Caco-2 (cell line): ENCODE data around the gene HSD17B11. TPM values are rescaled to one million over a fixed set of nuclear protein-coding genes. Genes with fewer than 3 reads are reported as not detected.

Experiments used
- BruUV-seq: library from RNA; stranded (reverse); fragments of 400-500 nt; replicated peaks from 2 replicates; lab custom pipeline; 2021; lab: Mats Ljungman, UMichigan
- CTCF ChIA-PET: fragments of 300-600 bp; sonication (Branson Sonifier 250); formaldehyde crosslinking; loops from one replicate; lab custom pipeline; 2022; ENCODE audit warnings: antibody characterized with exemption; lab: Charles Lee
- POLR2A ChIA-PET: fragments of 300-600 bp; sonication (Branson Sonifier 250); formaldehyde crosslinking; loops from one replicate; lab custom pipeline; 2022; ENCODE audit warnings: antibody characterized with exemption; lab: Charles Lee
- DNase-seq, 2 experiments: peaks; one replicate each; pipeline versions ENCODE4 v3.0.0 to v3.0.0-alpha.2; 2020 to 2022
- H3K27me3 ChIP-seq: replicated peaks from 2 replicates; pipeline ENCODE4 v1.6.0; 2011; ENCODE audit warnings: low read length; ENCODE audit not compliant: control insufficient read depth, insufficient read depth
- H3K36me3 ChIP-seq: 2 replicates; pipeline ENCODE4 v1.5.1; 2011; ENCODE audit warnings: low read length; ENCODE audit not compliant: control insufficient read depth, insufficient read depth
- H3K4me1 ChIP-seq: fragments of 250-450 bp; sonication (Bioruptor Pico); 2 replicates; pipeline ENCODE4 v1.5.1; 2020; ENCODE audit warnings: mild to moderate bottlenecking
- H3K4me3 ChIP-seq: 2 replicates; pipeline ENCODE4 v1.5.1; 2011; ENCODE audit warnings: low read depth, mild to moderate bottlenecking, control low read depth, low read length
- H3K9me3 ChIP-seq: fragments of 250-450 bp; sonication (Bioruptor Pico); 2 replicates; pipeline ENCODE4 v1.5.1; 2020; ENCODE audit warnings: mild to moderate bottlenecking, moderate library complexity
- H3K27ac Mint-ChIP-seq: one replicate; pipeline ENCODE4 v1.8.0; 2022; ENCODE audit warnings: mixed read lengths; ENCODE audit not compliant: unreplicated experiment
- H3K27me3 Mint-ChIP-seq: one replicate; pipeline ENCODE4 v1.8.0; 2022; ENCODE audit warnings: mixed read lengths; ENCODE audit not compliant: insufficient read depth, unreplicated experiment
- H3K36me3 Mint-ChIP-seq: one replicate; pipeline ENCODE4 v1.8.0; 2022; ENCODE audit warnings: mild to moderate bottlenecking, mixed read lengths; ENCODE audit not compliant: insufficient read depth, unreplicated experiment
- H3K4me1 Mint-ChIP-seq: one replicate; pipeline ENCODE4 v1.8.0; 2022; ENCODE audit warnings: low read depth, mixed read lengths; ENCODE audit not compliant: unreplicated experiment
- H3K4me3 Mint-ChIP-seq: one replicate; pipeline ENCODE4 v1.8.0; 2022; ENCODE audit warnings: mild to moderate bottlenecking, moderate library complexity, mixed read lengths; ENCODE audit not compliant: unreplicated experiment
- H3K9me3 Mint-ChIP-seq: one replicate; pipeline ENCODE4 v1.8.0; 2022; ENCODE audit warnings: mixed read lengths; ENCODE audit not compliant: unreplicated experiment
- CTCF ChIP-seq, 2 experiments: fragments of 200-600 bp in 1 of 2; IDR thresholded peaks; 1 replicate in 1 of 2; 2 replicates in 1 of 2; pipeline versions ENCODE4 v1.5.1 to v1.8.0; 2011 to 2022; ENCODE audit warnings: antibody characterized with exemption in 1 of 2, control low read depth in 1 of 2, inconsistent platforms in 1 of 2, low read depth in 1 of 2, low read length in 1 of 2, mild to moderate bottlenecking in 1 of 2, moderate library complexity in 1 of 2; ENCODE audit not compliant: insufficient read depth in 1 of 2, severe bottlenecking in 1 of 2, unreplicated experiment in 1 of 2
- intact Hi-C: fragments of 100-400 bp; cut with micrococcal nuclease; formaldehyde crosslinking; loops from one replicate; pipeline ENCODE4 v1.10.0; 2022; ENCODE audit not compliant: unreplicated experiment
- total RNA-seq: library from RNA; stranded (reverse); gene quantifications from 2 replicates; pipeline ENCODE4 v1.2.3, GENCODE V29; 2022

Gene HSD17B11
- total RNA-seq, 1 experiment from 2014 or later, result 42.8 TPM

DNA sequence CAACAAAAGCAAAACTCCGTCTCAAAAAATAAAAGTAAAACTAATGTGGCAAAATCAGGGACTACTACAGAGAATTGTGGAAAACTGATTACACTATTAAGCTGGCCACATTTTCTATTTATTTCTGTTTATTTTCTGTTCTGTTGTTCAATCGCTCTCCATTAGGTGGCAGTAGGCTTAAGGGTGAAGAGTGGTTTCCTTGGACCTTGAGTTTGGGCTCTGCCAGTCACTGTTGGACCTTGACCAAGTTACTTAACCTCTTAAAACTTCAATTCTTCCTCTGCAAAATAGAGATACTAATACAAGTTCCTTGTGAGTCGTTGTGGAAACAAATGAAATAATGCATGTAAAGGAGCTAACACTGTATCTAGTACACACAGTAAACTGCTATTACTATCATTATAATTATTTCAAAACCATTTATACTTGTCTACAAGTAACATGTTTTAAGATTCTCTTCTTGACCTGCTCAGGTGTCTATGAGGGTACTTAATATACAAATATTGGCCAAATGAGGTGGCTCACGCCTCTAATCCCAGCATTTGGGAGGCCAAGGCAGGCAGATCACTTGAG lies 15.2 kb downstream of the HSD17B11 start:
- H3K4me3 ChIP-seq, result no peak overlapping the region
- no peaks in the 10 kb centered on the region for H3K27me3 Mint-ChIP-seq
- H3K4me1 Mint-ChIP-seq, result no peaks in the 10 kb centered on the region
- intact Hi-C loops, result loop anchor here (1.0 to 5.0 kb wide), 6 partner anchors 15 to 106 kb away; partner anchors contain the start of genes HSD17B11 and NUDT9
- ChIA-PET POLR2A (interaction anchor here (0.6 kb wide), 1 partner anchor 12 kb away, joined by 9 read pairs; no protein-coding TSS in a partner anchor), CTCF (interaction anchor here (0.5 to 1.1 kb wide), 4 partner anchors 13 to 91 kb away, joined by 3 to 6 read pairs (median 4); no protein-coding TSS in a partner anchor)
- H3K4me3 Mint-ChIP-seq, result no peak overlapping the region
- H3K4me1 ChIP-seq, result peaks cover 4% of the 10 kb centered on the region
- DNase-seq, result peak; percentile 44 to 56
- BruUV-seq, result no TSS peak
- H3K36me3 ChIP-seq, result no peaks in the 10 kb centered on the region
- no peaks in the 10 kb centered on the region for H3K27me3 ChIP-seq
- no peaks in the 10 kb centered on the region for H3K9me3 Mint-ChIP-seq
- TF ChIP-seq CTCF (IDR thresholded peaks at IDR 0.05; ENCODE audit: insufficient read depth in 1 of 2, low read depth in 1 of 2, low read length in 1 of 2, severe bottlenecking in 1 of 2, unreplicated experiment in 1 of 2), result peak; percentile 49 to 66
- no peaks in the 10 kb centered on the region for H3K9me3 ChIP-seq
- no peak overlapping the region for H3K27ac Mint-ChIP-seq
- peaks cover 38% of the 10 kb centered on the region for H3K36me3 Mint-ChIP-seq

DNA sequence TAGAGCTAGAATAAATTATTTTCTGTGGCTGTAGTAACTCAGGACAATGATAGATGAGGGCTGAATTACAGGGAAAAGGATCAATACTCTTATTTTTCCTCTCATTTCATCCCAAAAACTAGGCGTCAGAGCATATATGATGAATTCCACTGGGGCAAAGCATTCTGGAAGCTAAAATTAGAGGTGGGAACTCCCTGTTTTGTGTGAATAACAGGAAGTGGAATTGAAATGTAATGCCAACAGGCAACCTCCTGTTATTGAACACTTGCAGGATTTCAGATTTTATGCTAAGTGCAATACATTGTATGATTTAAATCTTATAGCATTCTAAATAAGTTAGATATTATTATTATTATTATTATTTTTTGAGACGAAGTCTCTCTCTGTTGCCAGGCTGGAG lies 20.9 kb downstream of the HSD17B11 start:
- POLR2A ChIA-PET, result no interaction called here
- Mint-ChIP-seq H3K4me1 (peaks cover 18% of the 10 kb centered on the region), H3K36me3 (peaks cover 31% of the 10 kb centered on the region), H3K27ac (no peak overlapping the region), H3K27me3 (no peaks in the 10 kb centered on the region), H3K9me3 (no peaks in the 10 kb centered on the region), H3K4me3 (no peak overlapping the region)
- DNase-seq, result no peak
- Histone ChIP-seq H3K36me3 (no peaks in the 10 kb centered on the region), H3K4me1 (peaks cover 17% of the 10 kb centered on the region), H3K27me3 (no peaks in the 10 kb centered on the region), H3K9me3 (no peaks in the 10 kb centered on the region), H3K4me3 (no peak overlapping the region)
- intact Hi-C loops, result no loop called here
- CTCF ChIA-PET, result no interaction called here
- no TSS peak for BruUV-seq
- no peak for TF ChIP-seq CTCF (IDR thresholded peaks at IDR 0.05; ENCODE audit: insufficient read depth in 1 of 2, low read depth in 1 of 2, low read length in 1 of 2, severe bottlenecking in 1 of 2, unreplicated experiment in 1 of 2)

GRCh38 chr4:87366521-87367162 lies 24.3 kb downstream of the HSD17B11 start:
- TF ChIP-seq CTCF (IDR thresholded peaks at IDR 0.05; ENCODE audit: insufficient read depth in 1 of 2, low read depth in 1 of 2, low read length in 1 of 2, severe bottlenecking in 1 of 2, unreplicated experiment in 1 of 2), result no peak
- no peak overlapping the region for H3K4me3 Mint-ChIP-seq
- H3K4me1 Mint-ChIP-seq, result peaks cover 18% of the 10 kb centered on the region
- H3K9me3 Mint-ChIP-seq, result no peaks in the 10 kb centered on the region
- no peaks in the 10 kb centered on the region for H3K27me3 ChIP-seq
- H3K27ac Mint-ChIP-seq, result no peak overlapping the region
- H3K27me3 Mint-ChIP-seq, result no peaks in the 10 kb centered on the region
- intact Hi-C loops, result no loop called here
- CTCF ChIA-PET, result no interaction called here
- no peaks in the 10 kb centered on the region for H3K9me3 ChIP-seq
- H3K4me1 ChIP-seq, result peaks cover 23% of the 10 kb centered on the region
- H3K36me3 Mint-ChIP-seq, result peaks cover 42% of the 10 kb centered on the region
- no peak for DNase-seq
- POLR2A ChIA-PET, result interaction anchor here (0.5 kb wide), 1 partner anchor 51 kb away, joined by 6 read pairs; no protein-coding TSS in a partner anchor
- peaks cover 3% of the 10 kb centered on the region; the same call in 1 of the 2 replicates for H3K36me3 ChIP-seq
- H3K4me3 ChIP-seq, result no peak overlapping the region
- BruUV-seq, result no TSS peak
